SU-DHL-6 (cell line): ENCODE data around the gene RGS17.
A peak's percentile ranks its signal among the peaks of the same experiment; 100 is the strongest.

Experiments used
- H2AFZ ChIP-seq: fragments of 200-600 bp; sonication (generic); 2 replicates; pipeline ENCODE4 v1.6.1; 2014; ENCODE audit warnings: low read depth, mild to moderate bottlenecking, moderate library complexity, mixed read lengths, antibody characterized with exemption, low read length; ENCODE audit not compliant: severe bottlenecking
- H3F3A ChIP-seq: fragments of 200-600 bp; shearing (Covaris generic); 2 replicates; pipeline ENCODE4 v1.6.0; 2016; ENCODE audit warnings: antibody characterized with exemption, mild to moderate bottlenecking; ENCODE audit not compliant: insufficient read depth
- H3K27ac ChIP-seq: fragments of 200-600 bp; sonication (generic); 2 replicates; pipeline ENCODE4 v1.5.1; 2016; ENCODE audit warnings: low read depth, mild to moderate bottlenecking, low read length, moderate library complexity, mixed read lengths
- H3K27me3 ChIP-seq: fragments of 200-600 bp; sonication (generic), shearing (Covaris generic); 2 replicates; pipeline ENCODE4 v1.6.0; 2014; ENCODE audit warnings: mild to moderate bottlenecking, low read length
- H3K36me3 ChIP-seq: fragments of 200-600 bp; sonication (generic); 2 replicates; pipeline ENCODE4 v1.6.1; 2014; ENCODE audit warnings: mild to moderate bottlenecking, low read length, mixed read lengths
- H3K4me2 ChIP-seq: fragments of 300-600, 200-600 bp; shearing (Covaris generic), sonication (generic); 2 replicates; pipeline ENCODE4 v1.6.0; 2014; ENCODE audit warnings: low read length, low read depth, mild to moderate bottlenecking; ENCODE audit not compliant: poor library complexity, severe bottlenecking
- H3K4me3 ChIP-seq: fragments of 200-600 bp; sonication (generic); 2 replicates; pipeline ENCODE4 v1.5.1; 2014; ENCODE audit warnings: antibody characterized with exemption, low read length, mild to moderate bottlenecking, mixed read lengths; ENCODE audit not compliant: insufficient read depth, poor library complexity, severe bottlenecking
- H3K79me2 ChIP-seq: fragments of 200-600 bp; sonication (generic); 2 replicates; pipeline ENCODE4 v1.6.1; 2014; ENCODE audit warnings: mild to moderate bottlenecking, low read length, moderate library complexity; ENCODE audit not compliant: insufficient read depth
- H3K9ac ChIP-seq: fragments of 200-600 bp; sonication (generic); 2 replicates; pipeline ENCODE4 v1.7.0; 2014; ENCODE audit warnings: mild to moderate bottlenecking, low read length
- H3K9me2 ChIP-seq: fragments of 200-600 bp; sonication (generic); replicated peaks from 2 replicates; pipeline ENCODE4 v1.6.1; 2014; ENCODE audit warnings: low read length; ENCODE audit not compliant: insufficient read depth
- H3K9me3 ChIP-seq: fragments of 200-600 bp; sonication (generic); 2 replicates; pipeline ENCODE4 v1.6.1; 2014; ENCODE audit warnings: low read length, mixed read lengths; ENCODE audit not compliant: insufficient read depth
- H4K20me1 ChIP-seq: fragments of 200-600 bp; sonication (generic); 2 replicates; pipeline ENCODE4 v1.6.1; 2014; ENCODE audit warnings: low read depth, mild to moderate bottlenecking, antibody characterized with exemption, low read length, moderate library complexity, mixed read lengths
- EZH2phosphoT487 ChIP-seq: fragments of 200-600 bp; sonication (generic), shearing (Covaris generic); conservative IDR thresholded peaks from 2 replicates; pipeline ENCODE4 v1.6.1; 2018; ENCODE audit warnings: mild to moderate bottlenecking, antibody characterized with exemption, low read length, moderate library complexity, mixed read lengths
- TF ChIP-seq, protein P1 (sequence below): fragments of 200-600 bp; sonication (generic); IDR thresholded peaks from one replicate; pipeline ENCODE4 v1.5.1; 2017; ENCODE audit warnings: antibody characterized with exemption, mild to moderate bottlenecking, low read length, moderate library complexity; ENCODE audit not compliant: insufficient read depth, poor library complexity, severe bottlenecking

The RGS17 gene

DNA sequence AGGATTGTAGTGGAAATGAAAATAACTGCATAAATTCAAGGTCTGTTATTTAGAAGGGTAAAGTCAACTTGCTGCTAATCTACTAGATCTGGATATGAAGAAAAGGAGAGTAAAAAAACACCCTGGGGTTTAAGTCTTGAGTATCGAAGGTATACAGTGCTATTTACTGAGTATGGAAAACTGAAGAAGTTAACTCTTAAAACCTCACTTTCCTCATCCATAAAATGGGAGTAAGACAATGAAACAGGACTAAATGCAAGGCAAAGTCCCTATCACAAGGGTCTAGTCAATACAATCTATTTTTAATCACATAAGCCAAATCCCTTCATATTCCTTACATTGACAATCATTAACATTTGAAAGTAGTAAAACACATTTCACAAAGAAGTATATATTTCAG, 150.4 kb downstream of the RGS17 start:
- H3K27ac ChIP-seq = peak overlapping the region; percentile 95; the same call in 1 of the 2 replicates
- H3K79me2 ChIP-seq = peaks cover 92% of the 10 kb centered on the region
- H3K9me3 ChIP-seq = no peaks in the 10 kb centered on the region
- TF ChIP-seq, protein P1, sequence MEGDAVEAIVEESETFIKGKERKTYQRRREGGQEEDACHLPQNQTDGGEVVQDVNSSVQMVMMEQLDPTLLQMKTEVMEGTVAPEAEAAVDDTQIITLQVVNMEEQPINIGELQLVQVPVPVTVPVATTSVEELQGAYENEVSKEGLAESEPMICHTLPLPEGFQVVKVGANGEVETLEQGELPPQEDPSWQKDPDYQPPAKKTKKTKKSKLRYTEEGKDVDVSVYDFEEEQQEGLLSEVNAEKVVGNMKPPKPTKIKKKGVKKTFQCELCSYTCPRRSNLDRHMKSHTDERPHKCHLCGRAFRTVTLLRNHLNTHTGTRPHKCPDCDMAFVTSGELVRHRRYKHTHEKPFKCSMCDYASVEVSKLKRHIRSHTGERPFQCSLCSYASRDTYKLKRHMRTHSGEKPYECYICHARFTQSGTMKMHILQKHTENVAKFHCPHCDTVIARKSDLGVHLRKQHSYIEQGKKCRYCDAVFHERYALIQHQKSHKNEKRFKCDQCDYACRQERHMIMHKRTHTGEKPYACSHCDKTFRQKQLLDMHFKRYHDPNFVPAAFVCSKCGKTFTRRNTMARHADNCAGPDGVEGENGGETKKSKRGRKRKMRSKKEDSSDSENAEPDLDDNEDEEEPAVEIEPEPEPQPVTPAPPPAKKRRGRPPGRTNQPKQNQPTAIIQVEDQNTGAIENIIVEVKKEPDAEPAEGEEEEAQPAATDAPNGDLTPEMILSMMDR = no peak
- no peak for TF ChIP-seq EZH2phosphoT487
- no peaks in the 10 kb centered on the region for H3K9me2 ChIP-seq
- peaks cover 59% of the 10 kb centered on the region for H4K20me1 ChIP-seq
- peaks cover 56% of the 10 kb centered on the region for H3K36me3 ChIP-seq
- H2AFZ ChIP-seq = no peak overlapping the region
- H3K4me2 ChIP-seq = peak overlapping the region; percentile 97
- H3K27me3 ChIP-seq = no peaks in the 10 kb centered on the region
- peak overlapping the region; percentile 100 for H3K9ac ChIP-seq
- H3K4me3 ChIP-seq = peak overlapping the region; percentile 88
- H3F3A ChIP-seq = peaks cover 42% of the 10 kb centered on the region

DNA sequence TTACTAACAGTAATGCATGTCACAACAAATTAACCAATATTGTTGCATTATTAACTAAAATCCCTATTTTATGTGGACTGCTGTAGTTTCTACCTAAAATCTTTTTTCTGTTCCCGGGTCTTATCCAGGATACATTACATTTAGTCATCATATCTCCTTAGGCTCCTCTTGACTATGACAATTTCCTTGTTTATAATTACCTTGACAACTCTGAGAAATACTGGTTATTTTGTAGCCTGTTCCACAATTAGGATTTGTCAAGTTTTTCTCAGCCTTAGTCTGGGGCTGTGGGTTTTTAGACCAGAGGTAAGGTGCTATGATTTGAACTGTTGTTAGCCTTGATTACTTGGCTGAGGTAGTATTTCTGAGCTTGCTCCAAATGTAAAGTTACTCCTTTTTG, 152.0 kb downstream of the RGS17 start:
- no peaks in the 10 kb centered on the region for H3K27me3 ChIP-seq
- H3K9me3 ChIP-seq = no peaks in the 10 kb centered on the region
- no peaks in the 10 kb centered on the region for H3K9me2 ChIP-seq
- 0 out of 2 replicates have a peak overlapping the region, but pooled peaks have one; percentile 100 for H3K9ac ChIP-seq
- no peak overlapping the region for H2AFZ ChIP-seq
- TF ChIP-seq, protein P1 = no peak
- no peak for TF ChIP-seq EZH2phosphoT487
- peaks cover 71% of the 10 kb centered on the region for H3K36me3 ChIP-seq
- H3K79me2 ChIP-seq = peaks cover 92% of the 10 kb centered on the region
- H3K4me3 ChIP-seq = peak overlapping the region; percentile 88
- no peak overlapping the region for H3K27ac ChIP-seq
- peak overlapping the region; percentile 97 for H3K4me2 ChIP-seq
- peaks cover 74% of the 10 kb centered on the region for H4K20me1 ChIP-seq
- H3F3A ChIP-seq = peaks cover 56% of the 10 kb centered on the region

DNA sequence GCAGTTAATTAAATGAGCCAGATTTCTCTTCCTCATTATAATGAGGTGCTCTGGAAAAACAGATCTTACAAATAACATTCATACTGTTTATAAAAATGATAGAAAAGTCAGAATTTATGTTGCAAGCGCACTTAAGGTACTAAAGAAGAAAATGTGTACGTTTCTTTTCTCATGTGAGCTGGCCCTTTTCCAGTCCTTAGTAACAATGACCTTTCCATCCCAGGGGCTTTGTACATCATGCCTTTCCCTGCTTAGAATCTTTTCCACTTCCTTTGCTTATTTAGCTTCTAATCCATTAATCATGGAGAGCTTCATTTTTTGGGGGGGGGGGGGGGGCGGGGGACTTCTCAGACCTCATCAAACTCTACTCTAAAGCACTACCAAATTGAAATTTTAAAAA, 153.0 kb downstream of the RGS17 start:
- Histone ChIP-seq H3K27me3 (no peaks in the 10 kb centered on the region), H3K4me3 (no peak overlapping the region), H3K27ac (no peak overlapping the region), H4K20me1 (peaks cover 85% of the 10 kb centered on the region), H2AFZ (no peak overlapping the region), H3K9ac (no peak overlapping the region), H3K9me3 (no peaks in the 10 kb centered on the region), H3K36me3 (peaks cover 82% of the 10 kb centered on the region), H3K9me2 (no peaks in the 10 kb centered on the region), H3K4me2 (peak overlapping the region; percentile 27), H3K79me2 (peaks cover 97% of the 10 kb centered on the region), H3F3A (peaks cover 62% of the 10 kb centered on the region)
- TF ChIP-seq, protein P1 = no peak
- TF ChIP-seq EZH2phosphoT487 = no peak

DNA sequence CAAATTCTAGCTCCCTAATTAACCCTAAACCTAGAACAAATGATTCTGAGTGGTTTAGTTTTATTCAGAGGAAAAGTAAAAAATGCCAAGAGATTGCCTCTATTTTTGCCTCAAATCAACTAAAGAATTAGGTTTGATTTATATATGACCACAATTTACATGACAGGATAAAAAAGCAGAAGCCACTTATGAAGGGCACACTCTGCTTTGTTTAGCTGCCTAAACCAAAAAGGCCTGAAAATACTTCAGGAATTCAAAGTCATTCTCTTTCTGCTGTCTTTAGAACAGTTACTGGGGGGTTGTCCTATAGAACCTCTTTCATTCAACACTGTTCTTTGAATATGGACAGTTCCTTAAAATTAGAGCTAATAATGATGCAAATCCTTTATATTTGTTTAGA, 153.5 kb downstream of the RGS17 start:
- no peak overlapping the region for H2AFZ ChIP-seq
- H3K4me2 ChIP-seq = peak overlapping the region; percentile 27
- TF ChIP-seq, protein P1 = no peak
- H3K4me3 ChIP-seq = no peak overlapping the region
- no peaks in the 10 kb centered on the region for H3K27me3 ChIP-seq
- H3K9me3 ChIP-seq = no peaks in the 10 kb centered on the region
- H3K9me2 ChIP-seq = no peaks in the 10 kb centered on the region
- peaks cover 99% of the 10 kb centered on the region for H3K79me2 ChIP-seq
- H3K36me3 ChIP-seq = peaks cover 87% of the 10 kb centered on the region
- no peak overlapping the region for H3K27ac ChIP-seq
- peaks cover 90% of the 10 kb centered on the region for H4K20me1 ChIP-seq
- H3K9ac ChIP-seq = no peak overlapping the region
- H3F3A ChIP-seq = peaks cover 67% of the 10 kb centered on the region
